HT1080 (cell line): ENCODE results near the gene PCLAF. TPM values are rescaled to one million over a fixed set of nuclear protein-coding genes. Genes with fewer than 3 reads are reported as not detected.
"Not testable (repeated sequence)": the region's sequence is repeated elsewhere in the genome, so short reads cannot be mapped to it uniquely, and the experiment has no call there.

Experiments
- DNase-seq: peaks from one replicate; pipeline ENCODE4 v3.0.0-alpha.2; 2015; ENCODE audit warnings: low read depth
- total RNA-seq: library from RNA; depleted of rRNA; stranded (reverse); fragments of >200 nt; shearing (Covaris generic); gene quantifications from 2 replicates; pipeline ENCODE4 v1.2.3, GENCODE V29; 2014

Gene PCLAF
- total RNA-seq, 1 experiment from 2014 or later = 120 TPM

GRCh38 chr15:64369078-64369607 lies 12.1 kb downstream of the PCLAF start:
- DNase-seq = no peak

GRCh38 chr15:64361259-64361658 lies 20.0 kb downstream of the PCLAF start:
- DNase-seq = peak; percentile 20

DNA sequence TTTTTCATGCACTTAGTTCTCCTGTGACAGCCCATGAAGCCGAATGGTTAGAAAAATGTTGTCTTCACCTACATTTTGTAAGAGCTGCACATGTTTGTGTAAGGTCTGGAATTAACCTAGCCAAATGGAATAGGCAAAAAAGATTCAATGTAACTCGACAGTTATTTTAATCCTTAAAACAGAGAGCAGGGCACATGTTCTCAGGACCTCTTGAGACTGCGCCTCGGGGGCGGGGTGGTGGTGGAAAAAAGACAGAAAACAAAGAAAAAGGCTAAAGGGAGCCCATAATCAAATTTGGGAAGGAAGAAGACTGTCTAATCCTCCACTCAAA lies 24.6 kb downstream of the PCLAF start:
- DNase-seq = no peak

DNA sequence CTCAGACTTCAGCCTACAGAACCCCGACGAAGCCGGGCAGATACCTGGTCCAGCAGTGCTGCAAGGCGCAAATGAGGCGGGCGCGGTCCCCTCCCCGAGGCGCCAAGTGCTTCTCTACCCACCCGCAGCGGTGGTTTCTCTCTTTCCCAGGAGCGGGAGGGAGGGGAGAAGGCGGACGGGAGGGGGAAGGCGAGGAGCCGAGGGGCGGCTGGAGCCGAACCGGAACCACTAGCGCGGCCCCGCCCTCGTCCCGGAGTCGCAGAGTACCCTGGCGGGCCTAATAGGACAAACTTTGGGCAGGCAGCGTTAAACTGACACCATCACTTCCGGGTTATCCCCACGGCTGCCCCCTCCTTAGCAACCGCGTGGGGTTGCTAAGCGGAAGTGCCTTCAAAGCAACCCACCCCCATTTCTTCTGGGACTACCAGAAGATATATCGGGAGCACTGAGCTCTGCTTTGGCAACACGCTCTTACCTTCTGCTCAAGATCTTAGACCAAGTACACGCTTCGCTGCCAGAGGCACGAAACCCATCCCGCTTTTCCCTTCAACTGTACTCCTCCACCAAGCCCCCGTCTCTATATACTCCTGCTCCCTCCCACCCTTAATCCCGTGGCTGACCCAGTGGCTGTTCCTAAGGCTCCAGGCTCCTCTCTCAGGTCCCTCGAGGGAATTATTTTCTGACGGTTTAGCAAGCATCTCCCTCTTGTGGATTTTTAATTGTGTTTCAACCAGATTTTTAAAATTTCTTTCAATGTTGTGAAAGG lies 25.1 kb downstream of the PCLAF start, which contains the start of gene CSNK1G1:
CSNK1G1 (minus strand) TSS at position 230 of the 766 bp plus-strand sequence. CDS start 55,674 bp downstream, outside the sequence.
- DNase-seq = peak; percentile 97

GRCh38 chr15:64355348-64355943 lies 25.8 kb downstream of the PCLAF start:
- DNase-seq = peak; percentile 17

GRCh38 chr15:64354688-64355344 lies 26.4 kb downstream of the PCLAF start:
- no peak for DNase-seq

GRCh38 chr15:64351265-64351664 lies 30.0 kb downstream of the PCLAF start:
- no peak for DNase-seq

GRCh38 chr15:64349375-64349774 lies 31.9 kb downstream of the PCLAF start:
- DNase-seq = no peak

GRCh38 chr15:64348455-64348854 lies 32.8 kb downstream of the PCLAF start:
- no peak for DNase-seq

GRCh38 chr15:64346242-64346641 lies 35.0 kb downstream of the PCLAF start:
- not testable (repeated sequence) for DNase-seq

DNA sequence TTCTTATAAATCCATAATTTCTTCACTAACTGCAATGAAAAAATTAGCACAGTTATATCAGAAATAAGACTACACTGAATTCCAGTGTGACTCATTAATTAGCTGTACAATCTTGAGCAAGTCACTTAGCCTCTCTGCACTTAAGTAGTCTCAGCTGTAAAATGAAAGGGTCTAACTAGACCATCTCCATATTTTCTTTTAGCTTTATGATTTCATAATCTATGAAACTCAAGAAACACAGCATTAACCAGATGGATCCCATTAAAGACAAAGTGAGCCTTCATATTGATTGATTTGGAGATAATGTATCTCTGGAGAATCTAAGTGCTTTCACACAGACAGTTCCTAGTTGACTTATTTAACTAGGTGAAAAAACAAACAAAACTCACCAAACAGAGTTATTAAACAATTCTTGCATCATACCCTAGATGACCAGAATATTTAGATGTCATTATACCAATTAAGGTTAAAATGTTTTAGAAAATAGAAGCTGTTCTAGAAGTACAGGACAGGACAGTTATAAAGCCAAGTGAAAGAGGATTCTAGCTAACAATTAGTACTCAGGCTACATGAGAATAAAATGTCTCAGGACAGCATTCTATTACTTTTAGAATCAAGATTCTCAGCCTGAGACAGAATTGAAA lies 36.5 kb downstream of the PCLAF start:
- no peak for DNase-seq

GRCh38 chr15:64343841-64344240 lies 37.4 kb downstream of the PCLAF start:
- no peak for DNase-seq

DNA sequence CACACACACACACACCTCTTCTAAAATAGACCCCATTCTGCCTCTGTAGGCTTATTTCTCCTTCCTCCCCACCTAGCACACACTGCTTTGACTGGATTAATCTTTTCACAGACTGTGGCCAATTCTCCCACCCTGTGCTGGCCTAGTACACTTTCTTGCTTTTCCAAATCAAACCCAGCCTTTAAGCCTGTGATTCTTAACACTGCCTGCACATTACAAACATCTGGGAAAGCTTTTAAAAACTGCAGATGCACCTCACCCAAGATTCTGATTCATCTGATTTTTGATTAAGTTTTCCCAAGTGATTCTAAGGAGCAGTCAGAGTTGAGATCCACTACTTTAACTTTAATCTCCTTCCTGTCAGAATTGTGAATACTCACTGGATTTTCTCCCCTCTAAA lies 38.0 kb downstream of the PCLAF start:
- DNase-seq = no peak

- no peak for DNase-seq
Measured at GRCh38 chr15:64341961-64342360, 39.3 kb downstream of the PCLAF start.

DNA sequence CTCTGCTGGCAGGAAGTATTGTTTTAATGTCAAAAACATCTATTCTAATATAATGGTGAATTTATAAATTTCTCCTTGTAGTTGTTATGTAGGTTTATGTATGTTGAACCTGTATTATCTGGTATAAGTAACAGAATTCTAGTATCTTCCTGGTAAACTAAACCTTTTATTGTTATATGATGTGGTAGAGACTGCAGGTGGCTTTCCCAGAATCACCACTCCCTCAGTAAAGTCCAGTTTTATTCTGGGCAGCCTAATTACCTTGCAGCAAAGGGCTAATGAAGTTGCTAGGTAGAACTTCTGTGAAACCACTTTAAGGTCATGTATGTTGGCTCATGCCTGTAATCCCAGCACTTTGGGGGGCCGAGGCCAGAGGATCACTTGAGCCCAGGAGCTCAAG lies 40.9 kb downstream of the PCLAF start:
- no peak for DNase-seq

DNA sequence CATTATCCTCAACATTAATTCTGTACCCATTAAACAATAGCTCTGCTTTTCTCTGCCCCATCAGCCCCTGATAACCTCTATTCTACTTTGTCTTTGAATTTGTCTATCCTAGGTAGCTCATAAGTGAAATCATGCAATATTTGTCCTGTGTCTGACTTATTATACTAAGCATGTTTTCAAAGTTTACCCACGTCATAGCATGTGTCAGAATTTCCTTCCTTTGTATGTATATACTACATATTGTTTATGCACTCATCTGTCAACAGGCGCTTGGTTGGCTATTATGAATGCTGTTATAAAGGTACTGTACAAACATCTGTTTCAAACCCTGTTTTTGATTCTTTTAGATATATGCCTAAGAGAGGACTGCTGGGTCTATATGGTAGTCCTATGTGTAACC lies 43.5 kb downstream of the PCLAF start:
- no peak for DNase-seq

DNA sequence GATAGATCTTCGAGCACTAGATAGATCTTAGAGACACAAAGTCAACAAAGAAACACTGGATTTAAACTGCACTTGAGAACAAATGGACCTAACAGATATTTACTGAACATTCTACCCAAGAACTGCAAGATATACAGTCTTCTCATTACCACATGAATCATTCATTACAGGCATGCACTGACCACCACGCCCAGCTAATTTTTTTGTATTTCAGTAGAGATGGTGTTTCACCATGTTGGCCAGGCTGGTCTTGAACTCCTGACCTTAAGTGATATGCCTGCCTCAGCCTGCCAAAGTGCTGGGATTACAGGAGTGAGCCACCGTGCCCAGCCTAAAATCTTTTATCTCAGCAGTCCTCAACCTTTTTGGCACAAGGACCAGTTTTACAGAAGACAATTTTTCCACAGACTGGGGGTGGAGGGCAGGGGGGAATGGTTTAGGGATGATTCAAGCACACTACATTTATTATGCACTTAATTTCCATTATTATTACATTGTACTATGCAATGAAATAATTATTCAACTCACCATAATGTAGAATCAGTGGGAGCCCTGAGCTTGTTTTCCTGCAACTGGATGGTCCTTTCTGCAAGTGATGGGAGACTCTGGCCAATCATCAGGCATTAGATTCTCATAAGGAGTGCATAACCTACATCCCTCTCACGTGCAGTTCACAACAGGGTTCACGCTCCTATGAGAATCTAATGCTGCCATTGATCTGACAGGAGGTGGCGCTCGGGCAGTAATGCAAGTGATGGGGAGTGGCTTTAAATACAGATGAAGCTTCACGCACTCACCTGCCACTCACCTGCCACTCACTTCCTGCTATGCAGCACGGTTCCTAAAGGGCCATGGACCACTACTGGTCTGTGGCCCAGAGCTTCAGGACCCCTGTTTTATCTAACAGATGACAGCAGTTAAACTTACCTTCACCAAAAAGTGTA lies 47.0 kb downstream of the PCLAF start:
- DNase-seq = no peak

- DNase-seq = no peak
Measured at GRCh38 chr15:64333516-64333915, 47.7 kb downstream of the PCLAF start.

- DNase-seq = not testable (repeated sequence)
Measured at GRCh38 chr15:64331668-64332067, 49.6 kb downstream of the PCLAF start.

DNA sequence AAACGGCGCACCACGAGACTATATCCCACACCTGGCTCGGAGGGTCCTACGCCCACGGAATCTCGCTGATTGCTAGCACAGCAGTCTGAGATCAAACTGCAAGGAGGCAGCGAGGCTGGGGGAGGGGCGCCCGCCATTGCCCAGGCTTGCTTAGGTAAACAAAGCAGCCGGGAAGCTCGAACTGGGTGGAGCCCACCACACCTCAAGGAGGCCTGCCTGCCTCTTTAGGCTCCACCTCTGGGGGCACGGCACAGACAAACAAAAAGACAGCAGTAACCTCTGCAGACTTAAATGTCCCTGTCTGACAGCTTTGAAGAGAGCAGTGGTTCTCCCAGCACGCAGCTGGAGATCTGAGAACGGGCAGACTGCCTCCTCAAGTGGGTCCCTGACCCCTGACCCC lies 54.3 kb downstream of the PCLAF start:
- not testable (repeated sequence) for DNase-seq

- not testable (repeated sequence) for DNase-seq
Measured at GRCh38 chr15:64326458-64326857, 54.8 kb downstream of the PCLAF start.
